22Rv1 (cell line): ENCODE results near the gene LTBP2.
"Not testable (repeated sequence)": the region's sequence is repeated elsewhere in the genome, so short reads cannot be mapped to it uniquely, and the experiment has no call there.

ENCODE experiments used
- H3K27ac ChIP-seq: fragments of 450-650 bp; 2 replicates; pipeline ENCODE4 v1.5.1; 2017
- CTCF ChIP-seq: fragments of 450-650 bp; IDR thresholded peaks from 2 replicates; pipeline ENCODE4 v1.5.1; 2017; ENCODE audit warnings: mild to moderate bottlenecking
- ZFX ChIP-seq: fragments of 450-650 bp; IDR thresholded peaks from 2 replicates; pipeline ENCODE4 v1.6.1; 2017; ENCODE audit warnings: antibody characterized with exemption, borderline replicate concordance

Gene LTBP2

GRCh38 chr14:74462993-74463392 is 149.0 kb downstream of the LTBP2 start:
- TF ChIP-seq CTCF (no peak), ZFX (no peak)
- no peak overlapping the region for H3K27ac ChIP-seq

- H3K27ac ChIP-seq: no peak overlapping the region
- TF ChIP-seq CTCF: no peak
- TF ChIP-seq ZFX: no peak
Measured at GRCh38 chr14:74459976-74460375, 152.1 kb downstream of the LTBP2 start.

GRCh38 chr14:74459289-74459946 is 152.6 kb downstream of the LTBP2 start:
- no peak overlapping the region for H3K27ac ChIP-seq

DNA sequence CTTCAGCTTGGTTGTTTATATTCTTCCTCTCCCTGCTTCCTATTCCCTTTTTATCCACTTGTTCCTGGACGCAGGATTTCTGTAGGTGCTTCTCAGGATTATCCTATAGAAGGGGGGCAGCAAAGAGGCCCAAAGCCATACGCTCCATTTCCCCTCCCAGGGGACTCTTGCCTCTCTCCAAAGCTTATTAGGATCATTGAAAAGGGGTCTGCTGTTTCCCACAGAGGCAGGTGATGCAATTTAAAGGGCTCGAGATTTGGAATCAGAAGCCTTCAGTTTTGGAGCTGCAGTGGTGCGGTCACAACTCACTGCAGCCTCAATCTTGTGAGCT is 154.5 kb downstream of the LTBP2 start:
- TF ChIP-seq ZFX: no peak
- no peak for TF ChIP-seq CTCF
- no peak overlapping the region for H3K27ac ChIP-seq

More at GRCh38 chr14:74459289-74459946, 152.6 kb downstream of the LTBP2 start:
- TF ChIP-seq ZFX: no peak
- TF ChIP-seq CTCF: peak; percentile 67

- no peak overlapping the region for H3K27ac ChIP-seq
- no peak for TF ChIP-seq ZFX
- no peak for TF ChIP-seq CTCF
Measured at GRCh38 chr14:74456684-74457564, 155.1 kb downstream of the LTBP2 start.

GRCh38 chr14:74454397-74454796 is 157.6 kb downstream of the LTBP2 start:
- H3K27ac ChIP-seq: not testable (repeated sequence)
